Left ventricle myocardium inferior (tissue), 1 donor: ENCODE data around the gene SDK1. TPM values are rescaled to one million over a fixed set of nuclear protein-coding genes. Genes with fewer than 3 reads are reported as not detected.

Experiments
- DNase-seq: peaks from one replicate; pipeline ENCODE4 v3.0.0-alpha.2; 2020
- H3K27ac ChIP-seq: fragments of 200-600 bp; replicated peaks from 2 replicates; pipeline ENCODE4 v1.8.0; 2021
- H3K27me3 ChIP-seq: fragments of 200-600 bp; 2 replicates; pipeline ENCODE4 v1.8.0; 2021; ENCODE audit warnings: low read depth
- H3K36me3 ChIP-seq: fragments of 200-600 bp; 2 replicates; pipeline ENCODE4 v1.8.0; 2021
- H3K4me1 ChIP-seq: fragments of 200-600 bp; 2 replicates; pipeline ENCODE4 v1.8.0; 2021
- H3K4me3 ChIP-seq: fragments of 200-600 bp; 2 replicates; pipeline ENCODE4 v1.8.0; 2021; ENCODE audit warnings: mild to moderate bottlenecking, moderate library complexity
- H3K9me3 ChIP-seq: fragments of 200-600 bp; replicated peaks from 2 replicates; pipeline ENCODE4 v1.8.0; 2021
- intact Hi-C: fragments of 100-400 bp; cut with micrococcal nuclease; formaldehyde crosslinking; loops from one replicate; pipeline ENCODE4 v1.11.0; 2022
- total RNA-seq: library from RNA; stranded (reverse); fragmentation: NEBNext Ultra II Directional; extraction: Animal tissue kit (Norgen Biotek cat#: 25700); gene quantifications from one replicate; pipeline ENCODE4 v1.2.1, GENCODE V29; 2021
- TF ChIP-seq, protein P1 (sequence below): fragments of 200-600 bp; IDR thresholded peaks from 2 replicates; pipeline ENCODE4 v1.8.0; 2021; ENCODE audit warnings: antibody characterized with exemption, mild to moderate bottlenecking, borderline replicate concordance
- donor health status: DM: no; HTN: yes; CAD: no; lungs with severe emphysema.

SDK1 gene
- total RNA-seq, 1 donor from 2014 or later: 1.3 TPM

DNA sequence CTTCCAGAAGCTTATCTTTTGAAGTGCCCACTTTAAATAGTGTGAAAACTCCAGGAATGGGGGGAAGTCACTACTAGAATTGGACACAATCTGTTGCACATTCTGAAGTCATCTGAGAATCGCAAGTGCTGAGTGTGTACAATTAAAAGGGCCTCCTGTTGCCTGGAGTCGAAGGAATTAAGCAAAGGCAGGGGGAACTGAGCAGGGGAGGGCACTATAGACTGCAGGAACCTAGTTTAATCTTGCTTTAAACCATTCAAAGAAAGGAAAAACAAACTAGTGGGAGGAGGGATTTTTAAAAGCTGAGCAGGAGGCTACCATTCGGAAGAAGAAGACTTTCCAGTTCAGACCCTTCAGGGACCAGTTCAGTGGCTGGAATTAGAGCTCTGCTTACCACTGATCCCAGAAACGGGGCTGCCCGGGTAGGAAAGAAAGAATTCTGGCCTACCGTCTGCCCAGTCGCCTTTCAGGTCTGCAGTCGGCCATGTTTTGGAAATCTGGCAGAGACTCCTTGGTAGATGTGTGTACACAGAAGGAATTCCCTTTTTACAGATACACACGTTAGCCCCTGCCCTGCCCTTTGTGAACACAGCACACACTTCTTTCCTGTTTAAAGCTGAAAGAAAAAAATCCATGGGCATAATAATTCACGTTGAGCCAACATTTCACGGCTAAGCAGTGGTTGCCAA, 770.5 kb downstream of the SDK1 start:
- DNase-seq: no peak
- TF ChIP-seq, protein P1, sequence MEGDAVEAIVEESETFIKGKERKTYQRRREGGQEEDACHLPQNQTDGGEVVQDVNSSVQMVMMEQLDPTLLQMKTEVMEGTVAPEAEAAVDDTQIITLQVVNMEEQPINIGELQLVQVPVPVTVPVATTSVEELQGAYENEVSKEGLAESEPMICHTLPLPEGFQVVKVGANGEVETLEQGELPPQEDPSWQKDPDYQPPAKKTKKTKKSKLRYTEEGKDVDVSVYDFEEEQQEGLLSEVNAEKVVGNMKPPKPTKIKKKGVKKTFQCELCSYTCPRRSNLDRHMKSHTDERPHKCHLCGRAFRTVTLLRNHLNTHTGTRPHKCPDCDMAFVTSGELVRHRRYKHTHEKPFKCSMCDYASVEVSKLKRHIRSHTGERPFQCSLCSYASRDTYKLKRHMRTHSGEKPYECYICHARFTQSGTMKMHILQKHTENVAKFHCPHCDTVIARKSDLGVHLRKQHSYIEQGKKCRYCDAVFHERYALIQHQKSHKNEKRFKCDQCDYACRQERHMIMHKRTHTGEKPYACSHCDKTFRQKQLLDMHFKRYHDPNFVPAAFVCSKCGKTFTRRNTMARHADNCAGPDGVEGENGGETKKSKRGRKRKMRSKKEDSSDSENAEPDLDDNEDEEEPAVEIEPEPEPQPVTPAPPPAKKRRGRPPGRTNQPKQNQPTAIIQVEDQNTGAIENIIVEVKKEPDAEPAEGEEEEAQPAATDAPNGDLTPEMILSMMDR: no peak
- no peaks in the 10 kb centered on the region for H3K9me3 ChIP-seq

DNA sequence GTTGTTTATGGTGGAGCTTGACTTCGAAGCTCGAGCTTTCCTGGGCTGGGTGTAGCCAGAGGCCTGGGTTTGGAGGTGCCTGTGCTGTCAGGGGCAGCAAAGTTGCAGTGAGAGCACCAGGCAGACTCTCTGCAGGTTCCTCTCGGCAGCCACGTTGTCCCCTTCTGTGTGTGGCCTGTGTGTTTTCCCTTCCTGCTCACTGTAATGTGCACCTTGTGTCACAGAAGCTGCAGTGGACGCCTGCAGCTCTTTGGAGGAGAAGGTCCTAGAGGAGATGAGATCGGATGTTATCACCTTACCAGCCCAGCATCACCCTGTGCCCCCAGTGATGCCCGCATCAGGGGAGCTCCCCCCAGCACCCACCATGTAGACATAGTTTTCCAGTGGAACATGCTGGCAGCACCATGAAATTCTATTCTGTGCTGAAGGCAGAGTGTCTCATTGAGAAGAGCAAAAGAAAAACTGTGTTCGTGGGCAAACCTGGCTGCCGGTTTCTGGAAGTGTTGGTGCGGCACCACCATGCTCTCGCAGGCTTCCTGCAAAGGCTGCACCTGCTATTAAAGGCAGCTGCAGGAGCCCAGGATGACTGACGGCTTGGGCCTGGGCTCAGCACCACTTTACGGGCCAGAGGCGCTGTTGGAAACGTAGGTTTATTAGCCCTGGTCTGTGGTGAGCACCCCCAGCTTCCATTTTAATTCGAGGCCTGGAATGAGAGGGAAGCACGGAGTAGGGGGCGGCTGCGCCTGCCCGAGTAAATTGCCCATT, 771.3 kb downstream of the SDK1 start:
- Histone ChIP-seq H3K4me3 (no peak overlapping the region), H3K9me3 (no peaks in the 10 kb centered on the region), H3K36me3 (no peaks in the 10 kb centered on the region), H3K27me3 (peaks cover 3% of the 10 kb centered on the region), H3K4me1 (no peaks in the 10 kb centered on the region), H3K27ac (no peak overlapping the region)
- TF ChIP-seq, protein P1: no peak
- intact Hi-C loops: no loop called here
- no peak for DNase-seq

More for the DNA sequence above, 770.5 kb downstream of the SDK1 start:
- Histone ChIP-seq H3K27ac (no peak overlapping the region), H3K4me3 (no peak overlapping the region), H3K36me3 (no peaks in the 10 kb centered on the region), H3K4me1 (no peaks in the 10 kb centered on the region), H3K27me3 (peaks cover 3% of the 10 kb centered on the region)
- intact Hi-C loops: no loop called here

DNA sequence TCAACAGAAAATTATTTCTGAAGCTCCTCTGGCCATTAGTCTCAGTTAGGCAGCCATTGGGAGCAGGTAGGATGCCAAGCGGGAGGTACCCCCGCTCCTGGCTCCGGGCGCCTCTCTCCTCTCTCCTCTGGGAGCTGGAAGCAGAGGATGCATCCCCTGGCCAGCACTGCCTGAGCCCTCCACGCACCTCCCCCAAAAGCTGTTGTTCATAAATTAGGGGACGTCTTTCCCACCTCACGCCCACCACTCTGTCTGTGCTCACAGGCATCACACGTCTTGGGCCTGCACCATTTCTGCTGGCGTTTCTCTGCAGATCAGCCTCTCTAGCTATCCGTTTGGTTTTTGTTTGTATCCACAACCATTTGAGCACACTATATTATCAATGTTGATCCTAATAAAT, 772.0 kb downstream of the SDK1 start:
- Histone ChIP-seq H3K27ac (no peak overlapping the region), H3K27me3 (peaks cover 3% of the 10 kb centered on the region), H3K4me3 (no peak overlapping the region), H3K9me3 (no peaks in the 10 kb centered on the region), H3K4me1 (no peaks in the 10 kb centered on the region), H3K36me3 (no peaks in the 10 kb centered on the region)
- intact Hi-C loops: no loop called here
- TF ChIP-seq, protein P1: no peak
- no peak for DNase-seq

DNA sequence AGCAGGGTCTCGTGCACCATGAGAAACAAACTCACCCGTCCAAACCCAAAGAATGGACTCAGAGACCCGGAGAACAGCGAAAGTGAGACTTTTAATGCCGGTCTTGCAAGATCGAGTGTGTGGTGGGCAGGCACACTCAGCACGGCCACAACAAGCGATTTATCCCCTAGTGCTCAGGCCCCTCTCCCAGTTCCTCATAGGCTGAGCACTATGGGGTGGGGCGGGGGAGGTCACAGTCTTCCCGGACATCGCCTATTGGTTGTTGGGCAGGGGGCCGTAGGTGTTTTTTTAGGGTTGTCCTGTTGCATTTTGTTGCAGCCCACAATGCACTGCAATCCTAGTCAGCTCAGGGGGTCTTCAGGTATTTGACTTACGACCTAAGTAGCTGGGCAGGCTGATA, 772.7 kb downstream of the SDK1 start:
- no peak overlapping the region for H3K27ac ChIP-seq
- TF ChIP-seq, protein P1: no peak
- no peak for DNase-seq
- no peak overlapping the region for H3K4me3 ChIP-seq
- peaks cover 3% of the 10 kb centered on the region for H3K27me3 ChIP-seq
- no peaks in the 10 kb centered on the region for H3K36me3 ChIP-seq
- no peaks in the 10 kb centered on the region for H3K9me3 ChIP-seq
- intact Hi-C loops: no loop called here
- H3K4me1 ChIP-seq: no peaks in the 10 kb centered on the region

DNA sequence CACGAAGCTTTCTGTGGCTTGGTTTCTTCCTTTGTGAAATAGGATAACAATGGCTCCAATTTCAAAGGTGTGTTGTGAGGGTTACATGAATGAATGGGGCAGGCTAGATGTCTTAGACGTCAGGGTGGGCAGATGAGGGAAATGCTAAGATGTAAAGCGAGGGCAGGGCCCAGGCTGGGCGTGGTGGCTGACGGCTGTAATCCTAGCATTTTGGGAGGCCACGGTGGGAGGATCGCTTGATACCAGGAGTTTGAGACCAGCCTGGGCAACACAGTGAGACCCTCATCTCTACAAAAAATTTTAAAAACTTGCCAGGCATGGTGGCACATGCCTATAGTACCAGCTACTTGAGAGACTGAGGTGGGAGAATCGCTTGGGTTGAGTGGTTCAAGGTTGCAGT, 773.4 kb downstream of the SDK1 start:
- TF ChIP-seq, protein P1: no peak
- H3K36me3 ChIP-seq: no peaks in the 10 kb centered on the region
- DNase-seq: no peak
- H3K4me3 ChIP-seq: no peak overlapping the region
- peaks cover 3% of the 10 kb centered on the region for H3K27me3 ChIP-seq
- no peak overlapping the region for H3K27ac ChIP-seq
- H3K4me1 ChIP-seq: no peaks in the 10 kb centered on the region
- H3K9me3 ChIP-seq: no peaks in the 10 kb centered on the region
- intact Hi-C loops: no loop called here
